Keratinocyte (primary cell): ENCODE data around the gene BHLHA9. TPM values are rescaled to one million over a fixed set of nuclear protein-coding genes. Genes with fewer than 3 reads are reported as not detected.
A peak's percentile ranks its signal among the peaks of the same experiment; 100 is the strongest.

Experiments used
- DNase-seq: peaks from one replicate; pipeline ENCODE4 v3.0.0-alpha.2; 2011; ENCODE audit warnings: low read depth, missing footprints, low spot score
- FAIRE-seq: peaks from 2 replicates; lab custom pipeline; 2011; peaks lifted over from hg19 to GRCh38; lab: Jason Lieb, UNC
- H2AFZ ChIP-seq: 2 replicates; pipeline ENCODE4 v1.6.0; 2012; ENCODE audit warnings: low read length, control low read depth, inconsistent platforms; ENCODE audit not compliant: control insufficient read depth
- H3K27ac ChIP-seq: 2 replicates; pipeline ENCODE4 v1.5.1; 2011; ENCODE audit warnings: low read length; ENCODE audit not compliant: control insufficient read depth, insufficient read depth
- H3K27me3 ChIP-seq: 3 replicates; pipeline ENCODE4 v1.6.0; 2011; ENCODE audit warnings: low read length; ENCODE audit not compliant: control insufficient read depth, insufficient read depth; ENCODE audit errors: extremely low read depth
- H3K36me3 ChIP-seq, 2 experiments: 2 replicates in 1 of 2; 3 replicates in 1 of 2; pipeline ENCODE4 v1.5.1; 2011; ENCODE audit warnings: low read length in 2 of 2, mild to moderate bottlenecking in 1 of 2; ENCODE audit not compliant: control insufficient read depth in 2 of 2, insufficient read depth in 2 of 2; ENCODE audit errors: extremely low read depth in 1 of 2
- H3K4me1 ChIP-seq: 3 replicates; pipeline ENCODE4 v1.5.1; 2011; ENCODE audit warnings: low read length; ENCODE audit not compliant: control insufficient read depth, insufficient read depth; ENCODE audit errors: extremely low read depth
- H3K4me2 ChIP-seq: 3 replicates; pipeline ENCODE4 v1.6.0; 2011; ENCODE audit warnings: low read depth, low read length; ENCODE audit not compliant: control insufficient read depth, insufficient read depth; ENCODE audit errors: extremely low read depth
- H3K4me3 ChIP-seq, 3 experiments: fragments of 200-600 bp in 1 of 3; sonication (generic) in 1 of 3; 2 replicates in 2 of 3; 3 replicates in 1 of 3; pipeline ENCODE4 v1.5.1; 2011 to 2016; ENCODE audit warnings: low read length in 3 of 3, mild to moderate bottlenecking in 3 of 3, control low read depth in 2 of 3, inconsistent platforms in 1 of 3, low read depth in 1 of 3, mixed read lengths in 1 of 3, mixed run types in 1 of 3, moderate library complexity in 1 of 3; ENCODE audit not compliant: control insufficient read depth in 2 of 3, insufficient read depth in 2 of 3; ENCODE audit errors: extremely low read depth in 1 of 3
- H3K79me2 ChIP-seq: 2 replicates; pipeline ENCODE4 v1.6.0; 2012; ENCODE audit warnings: low read length; ENCODE audit not compliant: control insufficient read depth, insufficient read depth
- H3K9ac ChIP-seq: 3 replicates; pipeline ENCODE4 v1.6.0; 2011; ENCODE audit warnings: low read length; ENCODE audit not compliant: control insufficient read depth, insufficient read depth; ENCODE audit errors: extremely low read depth
- H3K9me1 ChIP-seq: 3 replicates; pipeline ENCODE4 v1.6.0; 2011; ENCODE audit warnings: low read length; ENCODE audit not compliant: control insufficient read depth, insufficient read depth; ENCODE audit errors: extremely low read depth
- H3K9me3 ChIP-seq: 2 replicates; pipeline ENCODE4 v1.5.1; 2012; ENCODE audit warnings: low read depth, low read length; ENCODE audit not compliant: control insufficient read depth
- H4K20me1 ChIP-seq: 3 replicates; pipeline ENCODE4 v1.6.0; 2011; ENCODE audit warnings: low read length; ENCODE audit not compliant: control insufficient read depth, insufficient read depth; ENCODE audit errors: extremely low read depth
- EZH2 ChIP-seq: IDR thresholded peaks from one replicate; pipeline ENCODE4 v1.6.1; 2012; ENCODE audit warnings: inconsistent platforms, mild to moderate bottlenecking, low read length, moderate library complexity
- dilution Hi-C: fragments of 300-500 bp; cut with MboI; formaldehyde crosslinking; loops from one replicate; pipeline ENCODE4 v1.7.0; 2020; ENCODE audit warnings: low sequenced_read_pairs; ENCODE audit not compliant: extremely low pct_ligation_motif_present
- polyA plus RNA-seq, 5 experiments: library from polyadenylated mRNA; depleted of rRNA in 3 of 5; stranded (reverse) in 3 of 5; stranded (forward) in 1 of 5; unstranded in 1 of 5; fragments of >200 nt; gene quantifications; 1 replicate in 1 of 5; 2 replicates in 3 of 5; 3 replicates in 1 of 5; pipeline versions ENCODE4 v1.2.1 to v1.2.3, GENCODE V29; 2011 to 2012; ENCODE audit warnings: missing spikeins in 2 of 5, low read depth in 1 of 5, low replicate concordance in 1 of 5
- TF ChIP-seq, protein P1 (sequence below), 3 experiments: IDR thresholded peaks in 1 of 3; conservative IDR thresholded peaks in 1 of 3; optimal IDR thresholded peaks in 1 of 3; 2 replicates in 2 of 3; 3 replicates in 1 of 3; pipeline versions ENCODE3 to v1.5.1; 2011; ENCODE audit warnings: low read length in 3 of 3, mild to moderate bottlenecking in 3 of 3, moderate library complexity in 2 of 3, control low read depth in 1 of 3, inconsistent platforms in 1 of 3; ENCODE audit not compliant: insufficient read depth in 2 of 3; ENCODE audit errors: extremely low read depth in 1 of 3

Gene BHLHA9
- polyA plus RNA-seq, 1 donor (not counting 4 experiments of a cell fraction or from before 2014, with no cell fraction given): not detected

DNA sequence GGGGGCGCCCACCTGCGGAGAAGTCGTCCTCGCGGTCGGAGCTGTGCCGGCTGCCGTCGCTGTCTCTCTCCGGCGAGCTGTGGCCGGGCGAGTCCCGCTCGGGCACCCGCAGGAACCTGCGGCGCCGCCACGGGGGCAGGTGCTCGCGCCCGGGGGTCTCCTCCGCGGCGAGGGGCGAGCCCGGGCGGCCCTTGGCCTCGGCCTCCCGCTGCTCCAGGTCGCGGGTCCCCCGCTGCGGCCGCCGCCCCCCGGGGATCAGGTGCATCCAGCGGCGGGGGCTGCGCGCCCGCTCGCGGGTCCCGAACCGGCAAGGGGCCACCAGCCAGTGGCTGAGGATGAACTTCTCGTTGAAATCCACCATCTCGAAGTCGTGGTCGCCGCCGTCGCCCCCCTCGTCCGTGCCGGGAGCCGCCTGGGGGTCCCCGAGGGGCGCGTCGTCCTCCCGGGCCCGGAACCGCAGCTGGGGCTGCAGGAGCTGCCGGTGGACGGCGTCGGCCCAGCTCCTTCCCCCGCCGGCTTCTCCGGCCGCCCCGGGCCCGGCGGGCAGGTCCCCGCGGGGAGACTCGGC, 41.4 kb upstream of the BHLHA9 start:
- Histone ChIP-seq H3K4me2 (peak overlapping the region; percentile 27), H3K9me1 (no peaks in the 10 kb centered on the region), H3K79me2 (no peaks in the 10 kb centered on the region), H3K4me3 (no peak overlapping the region), H3K36me3 (no peaks in the 10 kb centered on the region), H3K9me3 (peaks cover 5% of the 10 kb centered on the region), H3K4me1 (no peaks in the 10 kb centered on the region), H3K27ac (no peak overlapping the region), H4K20me1 (no peaks in the 10 kb centered on the region), H2AFZ (no peak overlapping the region), H3K27me3 (peaks cover 64% of the 10 kb centered on the region), H3K9ac (no peak overlapping the region)
- FAIRE-seq (no peak), DNase-seq (no peak)
- TF ChIP-seq, protein P1, sequence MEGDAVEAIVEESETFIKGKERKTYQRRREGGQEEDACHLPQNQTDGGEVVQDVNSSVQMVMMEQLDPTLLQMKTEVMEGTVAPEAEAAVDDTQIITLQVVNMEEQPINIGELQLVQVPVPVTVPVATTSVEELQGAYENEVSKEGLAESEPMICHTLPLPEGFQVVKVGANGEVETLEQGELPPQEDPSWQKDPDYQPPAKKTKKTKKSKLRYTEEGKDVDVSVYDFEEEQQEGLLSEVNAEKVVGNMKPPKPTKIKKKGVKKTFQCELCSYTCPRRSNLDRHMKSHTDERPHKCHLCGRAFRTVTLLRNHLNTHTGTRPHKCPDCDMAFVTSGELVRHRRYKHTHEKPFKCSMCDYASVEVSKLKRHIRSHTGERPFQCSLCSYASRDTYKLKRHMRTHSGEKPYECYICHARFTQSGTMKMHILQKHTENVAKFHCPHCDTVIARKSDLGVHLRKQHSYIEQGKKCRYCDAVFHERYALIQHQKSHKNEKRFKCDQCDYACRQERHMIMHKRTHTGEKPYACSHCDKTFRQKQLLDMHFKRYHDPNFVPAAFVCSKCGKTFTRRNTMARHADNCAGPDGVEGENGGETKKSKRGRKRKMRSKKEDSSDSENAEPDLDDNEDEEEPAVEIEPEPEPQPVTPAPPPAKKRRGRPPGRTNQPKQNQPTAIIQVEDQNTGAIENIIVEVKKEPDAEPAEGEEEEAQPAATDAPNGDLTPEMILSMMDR (optimal IDR thresholded peaks at IDR 0.05 in 1 of 3, IDR thresholded peaks at IDR 0.05 in 1 of 3, conservative IDR thresholded peaks at IDR 0.05 in 1 of 3; ENCODE audit: extremely low read depth in 1 of 3, insufficient read depth in 2 of 3, low read length in 3 of 3): no peak
- peak; percentile 98 for TF ChIP-seq EZH2
- dilution Hi-C loops: no loop called here

DNA sequence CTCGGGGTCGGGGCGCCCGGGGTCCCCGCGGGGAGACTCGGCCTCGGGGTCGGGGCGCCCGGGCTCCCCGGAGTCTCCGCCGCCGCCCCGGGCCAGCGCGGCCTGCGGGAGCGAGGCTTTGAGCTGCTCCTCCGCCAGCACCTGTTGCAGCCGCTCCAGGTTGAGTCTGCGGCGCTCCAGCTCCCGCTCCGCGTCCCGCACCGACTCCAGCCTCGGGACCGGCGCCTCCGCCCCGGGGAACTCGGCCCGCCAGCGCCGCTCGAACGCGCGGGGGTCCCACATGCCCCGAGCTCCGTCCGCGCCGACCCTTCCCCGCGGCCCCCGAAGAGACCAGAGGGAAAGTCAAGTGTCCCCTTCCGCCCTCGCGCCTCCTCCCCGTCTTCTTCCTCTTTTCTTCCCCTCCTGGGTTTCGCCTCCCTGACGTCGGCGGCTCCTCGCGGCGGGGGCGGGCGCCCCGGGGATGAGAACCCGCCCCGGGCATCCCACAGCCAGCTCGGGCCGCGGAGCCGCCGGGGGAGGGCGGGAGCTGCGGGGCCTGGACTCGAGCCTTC, 40.8 kb upstream of the BHLHA9 start:
- peaks cover 64% of the 10 kb centered on the region for H3K27me3 ChIP-seq
- no peaks in the 10 kb centered on the region for H3K4me1 ChIP-seq
- DNase-seq: no peak
- H2AFZ ChIP-seq: no peak overlapping the region
- peak; percentile 96 for TF ChIP-seq EZH2
- TF ChIP-seq, protein P1 (optimal IDR thresholded peaks at IDR 0.05 in 1 of 3, IDR thresholded peaks at IDR 0.05 in 1 of 3, conservative IDR thresholded peaks at IDR 0.05 in 1 of 3; ENCODE audit: extremely low read depth in 1 of 3, insufficient read depth in 2 of 3, low read length in 3 of 3): no peak
- H3K36me3 ChIP-seq: no peaks in the 10 kb centered on the region
- peak overlapping the region in 2 of 3 experiments; percentile 14 to 16 for H3K4me3 ChIP-seq
- H3K9me3 ChIP-seq: peaks cover 5% of the 10 kb centered on the region
- FAIRE-seq: no peak
- dilution Hi-C loops: no loop called here
- H4K20me1 ChIP-seq: no peaks in the 10 kb centered on the region
- no peak overlapping the region for H3K27ac ChIP-seq
- H3K9me1 ChIP-seq: no peaks in the 10 kb centered on the region
- H3K79me2 ChIP-seq: no peaks in the 10 kb centered on the region
- peak overlapping the region; percentile 27 for H3K4me2 ChIP-seq
- no peak overlapping the region for H3K9ac ChIP-seq
